Measurements from ENCODE around the gene USP34. TPM values are rescaled to one million over a fixed set of nuclear protein-coding genes. Genes with fewer than 3 reads are reported as not detected.

Gene USP34
- total and polyA plus RNA-seq, 4 donors: 13.4 to 82.7 (median 51.1) TPM

GRCh38 chr2:61350777-61351176 lies 120.1 kb downstream of the USP34 start:
- TF ChIP-seq REST (IDR thresholded peaks at IDR 0.05) (no peak), EGR1 (IDR thresholded peaks at IDR 0.05; ENCODE audit: low read depth in 2 of 2) (no peak), FOXA2 (IDR thresholded peaks at IDR 0.05) (no peak)
- TF ChIP-seq, protein P1, sequence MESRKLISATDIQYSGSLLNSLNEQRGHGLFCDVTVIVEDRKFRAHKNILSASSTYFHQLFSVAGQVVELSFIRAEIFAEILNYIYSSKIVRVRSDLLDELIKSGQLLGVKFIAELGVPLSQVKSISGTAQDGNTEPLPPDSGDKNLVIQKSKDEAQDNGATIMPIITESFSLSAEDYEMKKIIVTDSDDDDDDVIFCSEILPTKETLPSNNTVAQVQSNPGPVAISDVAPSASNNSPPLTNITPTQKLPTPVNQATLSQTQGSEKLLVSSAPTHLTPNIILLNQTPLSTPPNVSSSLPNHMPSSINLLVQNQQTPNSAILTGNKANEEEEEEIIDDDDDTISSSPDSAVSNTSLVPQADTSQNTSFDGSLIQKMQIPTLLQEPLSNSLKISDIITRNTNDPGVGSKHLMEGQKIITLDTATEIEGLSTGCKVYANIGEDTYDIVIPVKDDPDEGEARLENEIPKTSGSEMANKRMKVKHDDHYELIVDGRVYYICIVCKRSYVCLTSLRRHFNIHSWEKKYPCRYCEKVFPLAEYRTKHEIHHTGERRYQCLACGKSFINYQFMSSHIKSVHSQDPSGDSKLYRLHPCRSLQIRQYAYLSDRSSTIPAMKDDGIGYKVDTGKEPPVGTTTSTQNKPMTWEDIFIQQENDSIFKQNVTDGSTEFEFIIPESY (IDR thresholded peaks at IDR 0.05): no peak
- TF ChIP-seq, protein P2, sequence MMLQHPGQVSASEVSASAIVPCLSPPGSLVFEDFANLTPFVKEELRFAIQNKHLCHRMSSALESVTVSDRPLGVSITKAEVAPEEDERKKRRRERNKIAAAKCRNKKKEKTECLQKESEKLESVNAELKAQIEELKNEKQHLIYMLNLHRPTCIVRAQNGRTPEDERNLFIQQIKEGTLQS (IDR thresholded peaks at IDR 0.05): no peak
- no peak overlapping the region for H3K27ac ChIP-seq (ENCODE audit: low read depth in 1 of 2, low read length in 2 of 2)
- peaks cover 2 to 23% (median 11%) of the 10 kb centered on the region in 4 donors for H3K36me3 ChIP-seq (ENCODE audit: control insufficient read depth in 4 of 4, insufficient read depth in 3 of 4, low read depth in 1 of 4, low read length in 3 of 4)
- no peak overlapping the region for H3K4me3 ChIP-seq (ENCODE audit: low read depth in 1 of 3, low read length in 3 of 3)
- H3K27me3 ChIP-seq (ENCODE audit: control insufficient read depth in 4 of 4, insufficient read depth in 4 of 4, low read length in 3 of 4): no peaks in the 10 kb centered on the region
- H3K4me1 ChIP-seq (ENCODE audit: control insufficient read depth in 4 of 4, insufficient read depth in 4 of 4, low read length in 3 of 4): peaks cover 0 to 4% (median 0%) of the 10 kb centered on the region in 4 donors
- DNase-seq (ENCODE audit: low spot score): no peak
- H3K9ac ChIP-seq (ENCODE audit: low read depth in 1 of 2, low read length in 2 of 2): no peak overlapping the region
- H3K9me3 ChIP-seq (ENCODE audit: control insufficient read depth in 4 of 4, low read length in 3 of 4): peaks cover 0 to 2% (median 0%) of the 10 kb centered on the region in 4 donors
- WGBS: 66% methylated on average over 3 of the region's 3 CpGs

DNA sequence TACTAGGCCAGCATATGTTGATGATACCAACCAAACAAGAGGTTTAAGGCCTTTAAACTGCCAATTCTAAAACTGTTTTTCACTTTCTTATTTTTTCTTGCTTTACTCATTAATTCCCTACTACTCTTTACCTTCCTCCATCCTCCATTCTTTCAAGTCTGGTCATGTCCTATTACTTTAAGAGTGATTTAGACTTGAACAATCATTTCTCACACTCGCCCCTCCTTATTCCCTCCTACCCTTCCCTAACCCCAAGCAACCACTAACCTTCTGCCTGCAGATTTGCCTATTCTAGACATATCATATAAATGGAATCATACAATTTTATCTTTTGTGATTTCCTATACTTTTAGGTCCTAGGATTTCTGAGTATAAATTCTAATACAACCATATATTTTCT lies 127.7 kb downstream of the USP34 start:
- DNase-seq (ENCODE audit: low spot score): no peak
- H3K4me3 ChIP-seq (ENCODE audit: low read depth in 1 of 3, low read length in 3 of 3): no peak overlapping the region
- TF ChIP-seq EGR1 (IDR thresholded peaks at IDR 0.05; ENCODE audit: low read depth in 2 of 2): no peak
- TF ChIP-seq FOXA2 (IDR thresholded peaks at IDR 0.05): no peak
- no peak for TF ChIP-seq FOXA1 (IDR thresholded peaks at IDR 0.05)
- TF ChIP-seq JUND (IDR thresholded peaks at IDR 0.05): no peak
- TF ChIP-seq HNF4A (conservative IDR thresholded peaks at IDR 0.05): no peak
- H3K4me1 ChIP-seq (ENCODE audit: control insufficient read depth in 4 of 4, insufficient read depth in 4 of 4, low read length in 3 of 4): no peaks in the 10 kb centered on the region
- H3K27ac ChIP-seq (ENCODE audit: low read depth in 1 of 2, low read length in 2 of 2): no peak overlapping the region
- H3K9me3 ChIP-seq (ENCODE audit: control insufficient read depth in 4 of 4, low read length in 3 of 4): no peaks in the 10 kb centered on the region
- no peak overlapping the region for H3K9ac ChIP-seq (ENCODE audit: low read depth in 1 of 2, low read length in 2 of 2)
- peaks cover 6 to 49% (median 34%) of the 10 kb centered on the region in 4 donors for H3K36me3 ChIP-seq (ENCODE audit: control insufficient read depth in 4 of 4, insufficient read depth in 3 of 4, low read depth in 1 of 4, low read length in 3 of 4)
- WGBS: 100% methylated on average over 1 of the region's 1 CpG
- no peaks in the 10 kb centered on the region for H3K27me3 ChIP-seq (ENCODE audit: control insufficient read depth in 4 of 4, insufficient read depth in 4 of 4, low read length in 3 of 4)

DNA sequence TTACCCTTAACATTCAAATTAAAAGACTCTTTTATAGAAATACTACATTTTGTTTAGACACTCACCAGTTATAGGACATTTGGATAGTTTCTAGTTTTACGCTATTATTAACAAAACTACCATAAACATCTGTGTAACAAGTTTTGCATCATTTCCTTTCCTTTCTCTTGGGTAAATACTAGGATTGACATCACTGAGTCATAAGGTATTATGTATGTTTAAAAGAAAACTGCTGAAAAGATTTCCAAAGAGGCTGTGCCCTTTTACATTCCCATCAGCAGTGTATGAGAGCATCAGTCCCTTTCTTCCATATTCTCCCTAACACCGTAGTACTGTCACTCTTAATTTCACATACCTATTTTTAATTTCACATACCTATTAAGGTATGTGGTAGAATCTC lies 130.6 kb downstream of the USP34 start:
- TF ChIP-seq TAF1 (conservative IDR thresholded peaks at IDR 0.05): no peak
- TF ChIP-seq MAX (IDR thresholded peaks at IDR 0.05): no peak
- no peak for TF ChIP-seq RAD21 (IDR thresholded peaks at IDR 0.05)
- no peak for TF ChIP-seq REST (IDR thresholded peaks at IDR 0.05)
- no peak for TF ChIP-seq EGR1 (IDR thresholded peaks at IDR 0.05; ENCODE audit: low read depth in 2 of 2)
- TF ChIP-seq FOXA1 (IDR thresholded peaks at IDR 0.05): no peak
- no peak for TF ChIP-seq CTCF (IDR thresholded peaks at IDR 0.05; ENCODE audit: low read depth, low read length, missing input control)
- no peak for TF ChIP-seq JUND (IDR thresholded peaks at IDR 0.05)
- no peak for TF ChIP-seq NR2F2 (IDR thresholded peaks at IDR 0.05)
- peaks cover 6 to 40% (median 28%) of the 10 kb centered on the region in 4 donors for H3K36me3 ChIP-seq (ENCODE audit: control insufficient read depth in 4 of 4, insufficient read depth in 3 of 4, low read depth in 1 of 4, low read length in 3 of 4)
- 97% methylated on average over 2 of the region's 2 CpGs for WGBS

More for the DNA sequence above, 130.6 kb downstream of the USP34 start:
- H3K4me3 ChIP-seq (ENCODE audit: low read depth in 1 of 3, low read length in 3 of 3): no peak overlapping the region
- no peak overlapping the region for H3K27ac ChIP-seq (ENCODE audit: low read depth in 1 of 2, low read length in 2 of 2)
- H3K4me1 ChIP-seq (ENCODE audit: control insufficient read depth in 4 of 4, insufficient read depth in 4 of 4, low read length in 3 of 4): no peaks in the 10 kb centered on the region
- H3K27me3 ChIP-seq (ENCODE audit: control insufficient read depth in 4 of 4, insufficient read depth in 4 of 4, low read length in 3 of 4): no peaks in the 10 kb centered on the region
- no peak overlapping the region for H3K9ac ChIP-seq (ENCODE audit: low read depth in 1 of 2, low read length in 2 of 2)
- no peaks in the 10 kb centered on the region for H3K9me3 ChIP-seq (ENCODE audit: control insufficient read depth in 4 of 4, low read length in 3 of 4)
- DNase-seq (ENCODE audit: low spot score): no peak

Measured in liver (tissue), 9 donors.